GM10266 (cell line): Measurements from ENCODE around the gene SETDB1.
"Not testable (repeated sequence)": the region's sequence is repeated elsewhere in the genome, so short reads cannot be mapped to it uniquely, and the experiment has no call there.

Source experiments
- DNase-seq: peaks from one replicate; pipeline ENCODE4 v3.0.0; 2012; ENCODE audit errors: extremely low spot score
- TF ChIP-seq, protein P1 (sequence below): IDR thresholded peaks from 2 replicates; pipeline ENCODE4 v1.5.1; 2012; ENCODE audit warnings: mild to moderate bottlenecking, low read depth; ENCODE audit not compliant: control insufficient read depth, insufficient read depth; ENCODE audit errors: missing control alignments

SETDB1 gene

DNA sequence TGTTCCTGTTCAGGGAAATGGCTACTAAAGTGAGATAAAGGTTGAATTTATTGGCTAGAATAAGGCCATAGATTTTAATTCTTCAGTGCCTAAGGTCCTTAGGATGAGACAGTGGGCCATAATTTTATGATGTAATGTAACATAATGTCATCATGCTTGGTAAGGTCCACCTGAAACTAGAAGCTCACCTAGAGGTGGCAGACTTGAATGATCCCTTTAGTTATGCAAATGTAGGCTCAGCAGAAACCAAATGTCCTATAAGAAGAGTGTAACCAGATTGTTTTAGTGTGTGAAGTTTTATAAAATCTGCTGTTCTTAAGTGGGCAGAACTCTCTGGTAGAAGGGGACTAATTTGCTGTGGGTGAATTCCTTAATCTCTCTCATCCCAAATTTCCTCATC lies 13.5 kb upstream of the SETDB1 start:
- DNase-seq = no peak
- TF ChIP-seq, protein P1, sequence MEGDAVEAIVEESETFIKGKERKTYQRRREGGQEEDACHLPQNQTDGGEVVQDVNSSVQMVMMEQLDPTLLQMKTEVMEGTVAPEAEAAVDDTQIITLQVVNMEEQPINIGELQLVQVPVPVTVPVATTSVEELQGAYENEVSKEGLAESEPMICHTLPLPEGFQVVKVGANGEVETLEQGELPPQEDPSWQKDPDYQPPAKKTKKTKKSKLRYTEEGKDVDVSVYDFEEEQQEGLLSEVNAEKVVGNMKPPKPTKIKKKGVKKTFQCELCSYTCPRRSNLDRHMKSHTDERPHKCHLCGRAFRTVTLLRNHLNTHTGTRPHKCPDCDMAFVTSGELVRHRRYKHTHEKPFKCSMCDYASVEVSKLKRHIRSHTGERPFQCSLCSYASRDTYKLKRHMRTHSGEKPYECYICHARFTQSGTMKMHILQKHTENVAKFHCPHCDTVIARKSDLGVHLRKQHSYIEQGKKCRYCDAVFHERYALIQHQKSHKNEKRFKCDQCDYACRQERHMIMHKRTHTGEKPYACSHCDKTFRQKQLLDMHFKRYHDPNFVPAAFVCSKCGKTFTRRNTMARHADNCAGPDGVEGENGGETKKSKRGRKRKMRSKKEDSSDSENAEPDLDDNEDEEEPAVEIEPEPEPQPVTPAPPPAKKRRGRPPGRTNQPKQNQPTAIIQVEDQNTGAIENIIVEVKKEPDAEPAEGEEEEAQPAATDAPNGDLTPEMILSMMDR = no peak

DNA sequence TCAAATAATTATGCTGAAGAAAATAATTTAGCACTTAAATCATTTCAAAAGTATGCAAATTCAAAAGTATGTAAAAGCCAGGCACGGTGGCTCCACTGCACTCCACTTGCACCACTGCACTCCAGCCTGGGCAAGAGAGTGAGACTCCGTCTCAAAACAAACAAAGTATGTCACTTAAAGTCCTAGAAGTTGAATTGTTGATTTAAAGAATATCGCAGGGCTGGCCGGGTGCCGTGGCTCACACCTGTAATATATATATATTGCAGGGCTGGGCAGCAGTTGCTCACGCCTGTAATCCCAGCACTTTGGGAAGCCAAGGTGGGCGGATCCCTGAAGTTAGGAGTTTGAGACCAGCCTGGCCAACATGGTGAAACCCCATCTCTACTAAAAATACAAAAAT lies 8.8 kb upstream of the SETDB1 start:
- TF ChIP-seq, protein P1 = no peak
- DNase-seq = no peak

DNA sequence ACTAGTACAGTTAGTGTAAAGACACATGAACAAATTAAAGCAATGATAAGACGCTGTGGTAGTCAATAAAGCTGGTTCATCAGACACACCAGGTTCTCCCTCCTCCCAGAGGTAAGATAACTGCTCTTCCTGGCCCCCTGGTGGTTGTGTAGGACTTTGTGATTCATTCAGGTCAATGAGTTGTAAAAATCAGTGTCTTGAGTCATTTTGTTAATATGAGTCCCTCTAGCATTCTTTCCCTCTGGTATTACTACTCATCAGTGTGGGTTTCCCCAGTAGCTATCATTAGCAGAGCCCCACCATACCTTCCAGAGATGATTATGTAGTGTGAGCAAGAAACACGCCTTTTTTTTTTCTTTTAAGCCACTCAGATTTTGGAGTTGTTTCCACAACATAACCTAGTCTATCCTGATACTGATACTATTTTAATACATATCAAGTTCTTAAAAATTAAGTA lies 3.6 kb upstream of the SETDB1 start:
- TF ChIP-seq, protein P1 = peak; percentile 76

DNA sequence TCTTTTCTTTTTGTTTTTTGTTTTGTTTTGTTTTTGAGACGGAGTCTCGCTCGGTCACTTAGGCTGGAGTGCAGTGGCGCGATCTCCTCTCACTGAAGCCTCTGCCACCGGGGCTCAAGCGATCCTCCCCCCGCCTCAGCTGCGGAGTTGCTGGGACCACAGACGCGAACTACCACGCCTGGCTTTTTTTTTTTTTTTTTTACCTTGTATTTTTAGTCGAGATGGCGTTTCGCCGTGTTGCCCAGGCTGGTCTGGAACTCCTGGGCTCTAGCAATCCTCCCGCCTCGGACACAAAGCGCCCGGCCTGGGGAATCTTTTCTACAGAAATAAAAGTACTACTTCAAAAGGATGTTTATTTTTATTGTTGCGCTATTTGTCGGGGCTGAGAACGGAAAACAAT lies 1.1 kb upstream of the SETDB1 start:
- DNase-seq = no peak
- TF ChIP-seq, protein P1 = no peak

More for the DNA sequence above, 3.6 kb upstream of the SETDB1 start:
- DNase-seq = peak; percentile 71

DNA sequence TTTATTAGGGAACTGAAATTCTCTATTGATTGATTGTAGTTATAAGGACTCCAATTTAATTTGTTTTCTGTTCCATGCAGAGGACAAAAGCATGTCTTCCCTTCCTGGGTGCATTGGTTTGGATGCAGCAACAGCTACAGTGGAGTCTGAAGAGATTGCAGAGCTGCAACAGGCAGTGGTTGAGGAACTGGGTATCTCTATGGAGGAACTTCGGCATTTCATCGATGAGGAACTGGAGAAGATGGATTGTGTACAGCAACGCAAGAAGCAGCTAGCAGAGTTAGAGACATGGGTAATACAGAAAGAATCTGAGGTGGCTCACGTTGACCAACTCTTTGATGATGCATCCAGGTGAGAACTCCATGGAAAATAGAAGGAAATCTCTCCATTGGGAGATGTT lies 1.5 kb downstream of the SETDB1 start:
- TF ChIP-seq, protein P1 = no peak

DNA sequence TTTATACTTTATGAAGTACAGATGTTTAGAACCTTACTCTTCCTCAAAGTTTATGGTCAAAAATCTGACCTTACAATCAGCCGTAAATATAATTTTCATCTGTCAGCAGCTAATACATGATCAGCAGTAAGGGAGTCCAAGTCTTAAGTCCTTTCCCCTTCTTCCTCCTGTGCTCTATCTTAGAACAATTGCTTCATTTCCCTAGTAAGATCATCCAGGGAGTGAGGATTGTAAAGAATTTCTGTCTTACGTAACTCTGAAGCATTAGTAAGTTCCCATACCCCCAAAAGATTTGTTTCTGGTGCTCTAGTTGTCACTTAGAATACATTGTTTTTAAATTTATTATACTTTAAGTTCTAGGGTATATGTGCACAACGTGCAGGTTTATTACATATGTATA lies 2.1 kb downstream of the SETDB1 start:
- TF ChIP-seq, protein P1 = no peak
- DNase-seq = no peak

More for the DNA sequence above, 1.5 kb downstream of the SETDB1 start:
- no peak for DNase-seq

DNA sequence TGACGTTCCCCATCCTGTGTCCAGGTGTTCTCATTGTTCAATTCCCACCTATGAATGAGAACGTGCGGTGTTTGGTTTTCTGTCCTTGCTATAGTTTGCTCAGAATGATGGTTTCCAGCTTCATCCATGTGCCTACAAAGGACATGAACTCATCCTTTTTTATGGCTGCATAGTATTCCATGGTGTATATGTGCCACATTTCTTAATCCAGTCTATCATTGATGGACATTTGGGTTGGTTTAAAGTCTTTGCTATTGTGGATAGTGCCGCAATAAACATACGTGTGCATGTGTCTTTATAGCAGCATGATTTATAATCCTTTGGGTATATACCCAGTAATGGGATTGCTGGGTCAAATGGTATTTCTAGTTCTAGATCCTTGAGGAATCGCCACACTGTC lies 2.6 kb downstream of the SETDB1 start:
- DNase-seq = not testable (repeated sequence)

DNA sequence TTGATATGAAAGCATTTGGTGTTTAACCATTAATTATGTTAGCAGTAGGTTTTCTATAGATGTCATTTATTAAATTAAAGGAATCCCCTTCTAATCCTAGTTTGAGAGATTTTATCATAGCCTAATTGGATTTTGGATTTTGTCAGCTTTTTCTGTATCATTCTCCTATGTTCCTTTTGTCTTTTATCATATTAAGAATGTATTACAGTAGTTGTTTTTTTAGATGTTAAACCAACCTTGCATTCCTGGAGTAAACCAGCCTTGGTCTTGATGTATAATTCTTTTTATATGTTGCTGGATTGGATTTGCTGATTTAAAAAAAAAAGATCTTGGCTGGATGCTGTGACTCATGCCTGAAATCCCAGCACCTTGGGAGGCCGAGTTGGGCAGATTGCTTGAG lies 5.6 kb downstream of the SETDB1 start:
- no peak for DNase-seq
- TF ChIP-seq, protein P1 = no peak
